ENCODE measurements around the gene RAPGEF4.

The RAPGEF4 gene

GRCh38 chr2:172893671-172894070, 158.0 kb downstream of the RAPGEF4 start:
- ChIA-PET CTCF (no interaction called here), POLR2A (ENCODE audit: low non-redundant PET) (no interaction called here)
- DNase-seq (ENCODE audit: low spot score): no peak
- no peak overlapping the region for H3K27ac ChIP-seq
- TF ChIP-seq CTCF (conservative IDR thresholded peaks at IDR 0.05; ENCODE audit: low read depth): no peak

- DNase-seq (ENCODE audit: low spot score): no peak
- ChIA-PET POLR2A (ENCODE audit: low non-redundant PET) (no interaction called here), CTCF (no interaction called here)
Observed at GRCh38 chr2:172894689-172895387, 159.2 kb downstream of the RAPGEF4 start.

GRCh38 chr2:172896661-172897081, 161.0 kb downstream of the RAPGEF4 start:
- H3K27ac ChIP-seq: no peak overlapping the region
- ChIA-PET POLR2A (ENCODE audit: low non-redundant PET) (no interaction called here), CTCF (no interaction called here)
- TF ChIP-seq CTCF (conservative IDR thresholded peaks at IDR 0.05; ENCODE audit: low read depth): no peak
- DNase-seq (ENCODE audit: low spot score): no peak

More at GRCh38 chr2:172894689-172895387, 159.2 kb downstream of the RAPGEF4 start:
- TF ChIP-seq CTCF (conservative IDR thresholded peaks at IDR 0.05; ENCODE audit: low read depth): no peak
- H3K27ac ChIP-seq: no peak overlapping the region

- ChIA-PET POLR2A (ENCODE audit: low non-redundant PET) (no interaction called here), CTCF (no interaction called here)
- no peak overlapping the region for H3K27ac ChIP-seq
- DNase-seq (ENCODE audit: low spot score): no peak
- TF ChIP-seq CTCF (conservative IDR thresholded peaks at IDR 0.05; ENCODE audit: low read depth): no peak
Observed at GRCh38 chr2:172900871-172901270, 165.2 kb downstream of the RAPGEF4 start.

- no peak overlapping the region for H3K27ac ChIP-seq
- POLR2A ChIA-PET (ENCODE audit: low non-redundant PET): no interaction called here
- DNase-seq (ENCODE audit: low spot score): no peak
- TF ChIP-seq CTCF (conservative IDR thresholded peaks at IDR 0.05; ENCODE audit: low read depth): no peak
- CTCF ChIA-PET: no interaction called here
Observed at GRCh38 chr2:172901913-172902312, 166.3 kb downstream of the RAPGEF4 start.

GRCh38 chr2:172904236-172904635, 168.6 kb downstream of the RAPGEF4 start:
- DNase-seq (ENCODE audit: low spot score): no peak
- ChIA-PET POLR2A (ENCODE audit: low non-redundant PET) (no interaction called here), CTCF (interaction anchor here (0.5 kb wide), 1 partner anchor 266 kb away, joined by 3 read pairs; no protein-coding TSS in a partner anchor)
- no peak for TF ChIP-seq CTCF (conservative IDR thresholded peaks at IDR 0.05; ENCODE audit: low read depth)
- H3K27ac ChIP-seq: no peak overlapping the region
